HepG2 (cell line): ENCODE data around the gene ABHD17A. TPM values are rescaled to one million over a fixed set of nuclear protein-coding genes. Genes with fewer than 3 reads are reported as not detected.

Experiments
- E2F5 ChIP-seq: sonication (generic); formaldehyde crosslinking; conservative IDR thresholded peaks from 2 replicates; pipeline ENCODE4 v1.4.0; 2020; ENCODE audit warnings: missing genetic modification reagents
- FOXC1 ChIP-seq: sonication (generic); formaldehyde crosslinking; IDR thresholded peaks from 2 replicates; pipeline ENCODE4 v1.8.0; 2022; ENCODE audit warnings: mild to moderate bottlenecking, missing genetic modification reagents, borderline replicate concordance
- FOXO4 ChIP-seq: sonication (generic); formaldehyde crosslinking; conservative IDR thresholded peaks from 2 replicates; pipeline ENCODE4 v1.8.1; 2023; ENCODE audit warnings: missing genetic modification reagents
- HNF1B ChIP-seq: sonication (generic); formaldehyde crosslinking; IDR thresholded peaks from 2 replicates; pipeline ENCODE4 v1.5.1; 2020; ENCODE audit warnings: mild to moderate bottlenecking, moderate library complexity, missing genetic modification reagents
- JUNB ChIP-seq: sonication (generic); formaldehyde crosslinking; IDR thresholded peaks from 2 replicates; pipeline ENCODE4 v1.8.0; 2022; ENCODE audit warnings: missing genetic modification reagents, mild to moderate bottlenecking, borderline replicate concordance
- MAFG ChIP-seq: sonication (generic); formaldehyde crosslinking; IDR thresholded peaks from 2 replicates; pipeline ENCODE4 v1.5.1; 2020; ENCODE audit warnings: mild to moderate bottlenecking, missing genetic modification reagents
- MAFK ChIP-seq, 2 experiments: IDR thresholded peaks in 1 of 2; conservative IDR thresholded peaks in 1 of 2; 2 replicates each; pipeline ENCODE4 v1.6.1; 2011; ENCODE audit warnings: improper control_type of control experiment in 2 of 2, low read length in 2 of 2
- MED1 ChIP-seq: sonication (generic); formaldehyde crosslinking; IDR thresholded peaks from 2 replicates; pipeline ENCODE4 v1.4.0; 2020; ENCODE audit warnings: missing genetic modification reagents
- MTERF4 ChIP-seq: sonication (generic); formaldehyde crosslinking; IDR thresholded peaks from 2 replicates; pipeline ENCODE4 v1.8.0; 2023; ENCODE audit warnings: mild to moderate bottlenecking, missing genetic modification reagents
- PAF1 ChIP-seq: IDR thresholded peaks from 2 replicates; pipeline ENCODE4 v1.6.1; 2016; ENCODE audit warnings: missing genetic modification reagents, missing compliant biosample characterization
- RCOR2 ChIP-seq: IDR thresholded peaks from 2 replicates; pipeline ENCODE4 v1.6.1; 2016; ENCODE audit warnings: missing biosample characterization, missing genetic modification reagents
- REXO4 ChIP-seq: sonication (generic); formaldehyde crosslinking; IDR thresholded peaks from 2 replicates; pipeline ENCODE4 v1.8.0; 2022; ENCODE audit warnings: missing genetic modification reagents, mild to moderate bottlenecking, borderline replicate concordance
- SAP130 ChIP-seq: IDR thresholded peaks from 2 replicates; pipeline ENCODE4 v1.6.1; 2016; ENCODE audit warnings: low read depth
- TEAD3 ChIP-seq: optimal IDR thresholded peaks from 2 replicates; pipeline ENCODE3; 2016; ENCODE audit warnings: borderline replicate concordance
- TGIF2 ChIP-seq: IDR thresholded peaks from 2 replicates; pipeline ENCODE4 v1.6.1; 2016; ENCODE audit warnings: control low read depth, missing compliant biosample characterization
- TRIM24 ChIP-seq: sonication (generic); formaldehyde crosslinking; IDR thresholded peaks from 2 replicates; pipeline ENCODE4 v1.8.0; 2022; ENCODE audit warnings: mild to moderate bottlenecking, missing genetic modification reagents
- XRCC5 ChIP-seq: fragments of 200-400 bp; formaldehyde crosslinking; optimal IDR thresholded peaks from 2 replicates; pipeline ENCODE3; 2017; ENCODE audit warnings: mild to moderate bottlenecking, low read length
- ZBTB10 ChIP-seq: sonication (generic); formaldehyde crosslinking; IDR thresholded peaks from 2 replicates; pipeline ENCODE4 v1.4.0; 2020; ENCODE audit warnings: missing genetic modification reagents, borderline replicate concordance
- ZBTB7A ChIP-seq: sonication (generic); formaldehyde crosslinking; IDR thresholded peaks from 2 replicates; pipeline ENCODE4 v1.8.0; 2022; ENCODE audit warnings: mild to moderate bottlenecking, missing genetic modification reagents
- ZNF234 ChIP-seq: sonication (generic); formaldehyde crosslinking; conservative IDR thresholded peaks from 2 replicates; pipeline ENCODE4 v1.5.1; 2020; ENCODE audit warnings: mild to moderate bottlenecking, missing genetic modification reagents
- ZNF563 ChIP-seq: sonication (generic); formaldehyde crosslinking; IDR thresholded peaks from 2 replicates; pipeline ENCODE4 v1.8.0; 2022; ENCODE audit warnings: mild to moderate bottlenecking, moderate library complexity, missing genetic modification reagents
- ZNF564 ChIP-seq: sonication (generic); formaldehyde crosslinking; IDR thresholded peaks from 2 replicates; pipeline ENCODE4 v1.8.1; 2023; ENCODE audit warnings: mild to moderate bottlenecking, missing genetic modification reagents
- ZNF576 ChIP-seq: sonication (generic); formaldehyde crosslinking; IDR thresholded peaks from 2 replicates; pipeline ENCODE4 v1.4.0; 2020; ENCODE audit warnings: mild to moderate bottlenecking, missing genetic modification reagents
- ZNF776 ChIP-seq: sonication (generic); formaldehyde crosslinking; IDR thresholded peaks from 2 replicates; pipeline ENCODE4 v1.4.0; 2020; ENCODE audit warnings: mild to moderate bottlenecking, missing genetic modification reagents
- polyA plus RNA-seq, 8 experiments: library from polyadenylated mRNA; depleted of rRNA in 3 of 8; stranded (reverse) in 7 of 8; unstranded in 1 of 8; fragments of >200 nt; fragmentation: Illumina TruSeq in 4 of 8; extraction: Trizol in 4 of 8; gene quantifications; 2 replicates each; pipeline versions ENCODE4 v1.2.1 to v1.2.3, GENCODE V29; 2011 to 2016; ENCODE audit warnings: low read depth in 4 of 8, missing spikeins in 1 of 8, mixed read lengths in 1 of 8; ENCODE audit not compliant: insufficient read depth in 1 of 8
- total RNA-seq, 5 experiments: library from RNA; depleted of rRNA; stranded (reverse); fragments of >200 nt; fragmentation: Illumina TruSeq; extraction: Trizol; gene quantifications; 2 replicates each; pipeline ENCODE4 v1.2.3, GENCODE V29; 2016; ENCODE audit warnings: low read depth in 1 of 5

Gene ABHD17A
- total and polyA plus RNA-seq, 2 of the 13 experiments (the other 11 are each of a cell fraction or from before 2014, with no cell fraction given) = 27.7 to 40.8 TPM

- no peak for TF ChIP-seq TGIF2
- no peak for TF ChIP-seq PAF1 (CRISPR knock-in tag)
- TF ChIP-seq MAFK (conservative IDR thresholded peaks at IDR 0.05 in 1 of 2, IDR thresholded peaks at IDR 0.05 in 1 of 2; ENCODE audit: low read length in 2 of 2) = no peak
- no peak for TF ChIP-seq FOXC1
- TF ChIP-seq HNF1B = peak; percentile 87
- TF ChIP-seq ZBTB10 (CRISPR knock-in tag) = 0 out of 2 replicates have a peak, but pooled peaks have one; percentile 47
- no peak for TF ChIP-seq ZNF776 (CRISPR knock-in tag)
- peak; percentile 87; the same call in 1 of the 2 replicates for TF ChIP-seq MTERF4
- no peak; the same call in 1 of the 2 replicates for TF ChIP-seq ZNF564 (CRISPR knock-in tag)
- TF ChIP-seq MED1 (CRISPR knock-in tag) = peak; percentile 86
- peak; percentile 44; the same call in 1 of the 2 replicates for TF ChIP-seq ZNF563 (CRISPR knock-in tag)
- peak; percentile 92 for TF ChIP-seq SAP130 (CRISPR knock-in tag)
- TF ChIP-seq ZNF234 (CRISPR knock-in tag) = no peak
- peak; percentile 52 for TF ChIP-seq XRCC5
- TF ChIP-seq RCOR2 (CRISPR knock-in tag) = no peak
- TF ChIP-seq ZBTB7A (CRISPR knock-in tag) = peak; percentile 46; the same call in 1 of the 2 replicates
- no peak for TF ChIP-seq ZNF576 (CRISPR knock-in tag)
- TF ChIP-seq JUNB = no peak
- no peak for TF ChIP-seq TRIM24 (CRISPR knock-in tag)
- no peak for TF ChIP-seq MAFG
- TF ChIP-seq TEAD3 (CRISPR knock-in tag) = peak; percentile 46
- TF ChIP-seq E2F5 = no peak
- no peak for TF ChIP-seq FOXO4 (CRISPR knock-in tag)
- no peak for TF ChIP-seq REXO4 (CRISPR knock-in tag)
Observed at GRCh38 chr19:1871140-1871597, 14.1 kb downstream of the ABHD17A start (continued).
